Glutamatergic neuron (in vitro differentiated cells): Measurements from ENCODE around the gene CAV1. TPM values are rescaled to one million over a fixed set of nuclear protein-coding genes. Genes with fewer than 3 reads are reported as not detected.

ENCODE experiments used
- DNase-seq: peaks from one replicate; pipeline ENCODE4 v3.0.0; 2022
- H3K27ac Mint-ChIP-seq: one replicate; pipeline ENCODE4 v1.8.0; 2020; ENCODE audit warnings: mild to moderate bottlenecking, mixed read lengths, inconsistent platforms; ENCODE audit not compliant: unreplicated experiment
- H3K27me3 Mint-ChIP-seq: one replicate; pipeline ENCODE4 v1.8.0; 2020; ENCODE audit warnings: mild to moderate bottlenecking, moderate library complexity, mixed read lengths, inconsistent platforms; ENCODE audit not compliant: unreplicated experiment
- H3K36me3 Mint-ChIP-seq: one replicate; pipeline ENCODE4 v1.8.0; 2020; ENCODE audit warnings: mild to moderate bottlenecking, mixed read lengths, inconsistent platforms; ENCODE audit not compliant: unreplicated experiment
- H3K4me1 Mint-ChIP-seq: one replicate; pipeline ENCODE4 v1.8.0; 2020; ENCODE audit warnings: mild to moderate bottlenecking, low read depth, mixed read lengths, inconsistent platforms; ENCODE audit not compliant: unreplicated experiment
- H3K4me3 Mint-ChIP-seq: one replicate; pipeline ENCODE4 v1.8.0; 2020; ENCODE audit warnings: mild to moderate bottlenecking, mixed read lengths, inconsistent platforms; ENCODE audit not compliant: unreplicated experiment
- H3K9me3 Mint-ChIP-seq: one replicate; pipeline ENCODE4 v1.8.0; 2020; ENCODE audit warnings: mild to moderate bottlenecking, moderate library complexity, mixed read lengths, inconsistent platforms; ENCODE audit not compliant: unreplicated experiment
- CTCF ChIP-seq: fragments of 200-600 bp; sonication (generic); IDR thresholded peaks from one replicate; pipeline ENCODE4 v1.5.0; 2021; ENCODE audit not compliant: partially characterized antibody, unreplicated experiment
- total RNA-seq: library from RNA; stranded (reverse); fragmentation: NEBNext Ultra II Directional; extraction: Animal tissue kit (Norgen Biotek cat#: 25700); gene quantifications from one replicate; pipeline ENCODE4 v1.2.1, GENCODE V29; 2021; ENCODE audit not compliant: unreplicated experiment

The CAV1 gene
- total RNA-seq, 1 donor from 2014 or later, result 0.78 TPM

GRCh38 chr7:116560021-116560970 is 35.5 kb downstream of the CAV1 start:
- Mint-ChIP-seq H3K36me3 (no peaks in the 10 kb centered on the region), H3K27me3 (no peaks in the 10 kb centered on the region), H3K4me3 (no peak overlapping the region), H3K4me1 (peaks cover 7% of the 10 kb centered on the region), H3K27ac (no peak overlapping the region), H3K9me3 (no peaks in the 10 kb centered on the region)
- peak; percentile 32 for DNase-seq
- TF ChIP-seq CTCF, result no peak

- Mint-ChIP-seq H3K27me3 (no peaks in the 10 kb centered on the region), H3K27ac (no peak overlapping the region), H3K36me3 (no peaks in the 10 kb centered on the region), H3K4me1 (peaks cover 7% of the 10 kb centered on the region), H3K4me3 (no peak overlapping the region), H3K9me3 (no peaks in the 10 kb centered on the region)
- no peak for TF ChIP-seq CTCF
- DNase-seq, result no peak
Measured at GRCh38 chr7:116561697-116562483, 37.1 kb downstream of the CAV1 start.

- Mint-ChIP-seq H3K27ac (no peak overlapping the region), H3K4me3 (no peak overlapping the region), H3K9me3 (no peaks in the 10 kb centered on the region), H3K36me3 (no peaks in the 10 kb centered on the region), H3K27me3 (no peaks in the 10 kb centered on the region), H3K4me1 (peaks cover 7% of the 10 kb centered on the region)
- DNase-seq, result no peak
- no peak for TF ChIP-seq CTCF
Measured at GRCh38 chr7:116562529-116563121, 37.8 kb downstream of the CAV1 start.

GRCh38 chr7:116565981-116566380 is 41.1 kb downstream of the CAV1 start:
- H3K36me3 Mint-ChIP-seq, result no peaks in the 10 kb centered on the region
- TF ChIP-seq CTCF, result no peak
- H3K9me3 Mint-ChIP-seq, result no peaks in the 10 kb centered on the region
- no peak for DNase-seq
- no peak overlapping the region for H3K4me3 Mint-ChIP-seq
- H3K27me3 Mint-ChIP-seq, result no peaks in the 10 kb centered on the region
- no peaks in the 10 kb centered on the region for H3K4me1 Mint-ChIP-seq
- H3K27ac Mint-ChIP-seq, result no peak overlapping the region
